ENCODE results near the gene MPDU1.

DNA sequence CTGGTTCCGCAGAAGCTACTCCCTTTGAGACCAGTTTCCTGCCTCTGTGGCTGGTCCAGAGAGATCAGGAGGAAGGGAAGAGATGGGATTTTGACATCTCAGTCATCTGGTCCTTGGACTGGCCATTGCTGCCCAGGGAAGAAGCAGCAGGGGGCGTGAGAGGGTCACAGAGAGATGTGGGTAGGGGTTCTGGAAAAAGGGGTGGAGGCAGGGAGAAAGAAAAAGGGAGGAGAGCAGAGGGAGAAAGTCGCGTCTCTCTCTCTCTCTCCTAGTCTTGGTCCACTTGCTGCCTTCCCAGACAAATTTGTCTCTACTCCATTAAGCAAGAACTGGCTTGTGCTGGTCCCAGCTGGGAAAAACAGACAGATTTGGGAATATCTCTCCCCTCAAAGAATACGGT is 50.7 kb downstream of the MPDU1 start:
- TF ChIP-seq, protein P1, sequence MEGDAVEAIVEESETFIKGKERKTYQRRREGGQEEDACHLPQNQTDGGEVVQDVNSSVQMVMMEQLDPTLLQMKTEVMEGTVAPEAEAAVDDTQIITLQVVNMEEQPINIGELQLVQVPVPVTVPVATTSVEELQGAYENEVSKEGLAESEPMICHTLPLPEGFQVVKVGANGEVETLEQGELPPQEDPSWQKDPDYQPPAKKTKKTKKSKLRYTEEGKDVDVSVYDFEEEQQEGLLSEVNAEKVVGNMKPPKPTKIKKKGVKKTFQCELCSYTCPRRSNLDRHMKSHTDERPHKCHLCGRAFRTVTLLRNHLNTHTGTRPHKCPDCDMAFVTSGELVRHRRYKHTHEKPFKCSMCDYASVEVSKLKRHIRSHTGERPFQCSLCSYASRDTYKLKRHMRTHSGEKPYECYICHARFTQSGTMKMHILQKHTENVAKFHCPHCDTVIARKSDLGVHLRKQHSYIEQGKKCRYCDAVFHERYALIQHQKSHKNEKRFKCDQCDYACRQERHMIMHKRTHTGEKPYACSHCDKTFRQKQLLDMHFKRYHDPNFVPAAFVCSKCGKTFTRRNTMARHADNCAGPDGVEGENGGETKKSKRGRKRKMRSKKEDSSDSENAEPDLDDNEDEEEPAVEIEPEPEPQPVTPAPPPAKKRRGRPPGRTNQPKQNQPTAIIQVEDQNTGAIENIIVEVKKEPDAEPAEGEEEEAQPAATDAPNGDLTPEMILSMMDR (IDR thresholded peaks at IDR 0.05) = peak; percentile 61
- no peak for TF ChIP-seq EZH2 (IDR thresholded peaks at IDR 0.05)

Measured in neural progenitor cell (in vitro differentiated cells).